GM12872 (cell line): ENCODE measurements around the gene EPHB3.

Experiments
- TF ChIP-seq, protein P1 (sequence below): IDR thresholded peaks from 3 replicates; pipeline ENCODE4 v1.5.1; 2011; ENCODE audit warnings: low read depth, mild to moderate bottlenecking, low read length, moderate library complexity; ENCODE audit not compliant: insufficient read depth

EPHB3 gene

GRCh38 chr3:184545769-184546168 is 15.8 kb upstream of the EPHB3 start:
- TF ChIP-seq, protein P1, sequence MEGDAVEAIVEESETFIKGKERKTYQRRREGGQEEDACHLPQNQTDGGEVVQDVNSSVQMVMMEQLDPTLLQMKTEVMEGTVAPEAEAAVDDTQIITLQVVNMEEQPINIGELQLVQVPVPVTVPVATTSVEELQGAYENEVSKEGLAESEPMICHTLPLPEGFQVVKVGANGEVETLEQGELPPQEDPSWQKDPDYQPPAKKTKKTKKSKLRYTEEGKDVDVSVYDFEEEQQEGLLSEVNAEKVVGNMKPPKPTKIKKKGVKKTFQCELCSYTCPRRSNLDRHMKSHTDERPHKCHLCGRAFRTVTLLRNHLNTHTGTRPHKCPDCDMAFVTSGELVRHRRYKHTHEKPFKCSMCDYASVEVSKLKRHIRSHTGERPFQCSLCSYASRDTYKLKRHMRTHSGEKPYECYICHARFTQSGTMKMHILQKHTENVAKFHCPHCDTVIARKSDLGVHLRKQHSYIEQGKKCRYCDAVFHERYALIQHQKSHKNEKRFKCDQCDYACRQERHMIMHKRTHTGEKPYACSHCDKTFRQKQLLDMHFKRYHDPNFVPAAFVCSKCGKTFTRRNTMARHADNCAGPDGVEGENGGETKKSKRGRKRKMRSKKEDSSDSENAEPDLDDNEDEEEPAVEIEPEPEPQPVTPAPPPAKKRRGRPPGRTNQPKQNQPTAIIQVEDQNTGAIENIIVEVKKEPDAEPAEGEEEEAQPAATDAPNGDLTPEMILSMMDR = no peak

GRCh38 chr3:184546252-184546651 is 15.3 kb upstream of the EPHB3 start:
- TF ChIP-seq, protein P1 = no peak

GRCh38 chr3:184549796-184550577 is 11.6 kb upstream of the EPHB3 start:
- TF ChIP-seq, protein P1 = no peak

GRCh38 chr3:184551103-184551502 is 10.5 kb upstream of the EPHB3 start:
- TF ChIP-seq, protein P1 = no peak

DNA sequence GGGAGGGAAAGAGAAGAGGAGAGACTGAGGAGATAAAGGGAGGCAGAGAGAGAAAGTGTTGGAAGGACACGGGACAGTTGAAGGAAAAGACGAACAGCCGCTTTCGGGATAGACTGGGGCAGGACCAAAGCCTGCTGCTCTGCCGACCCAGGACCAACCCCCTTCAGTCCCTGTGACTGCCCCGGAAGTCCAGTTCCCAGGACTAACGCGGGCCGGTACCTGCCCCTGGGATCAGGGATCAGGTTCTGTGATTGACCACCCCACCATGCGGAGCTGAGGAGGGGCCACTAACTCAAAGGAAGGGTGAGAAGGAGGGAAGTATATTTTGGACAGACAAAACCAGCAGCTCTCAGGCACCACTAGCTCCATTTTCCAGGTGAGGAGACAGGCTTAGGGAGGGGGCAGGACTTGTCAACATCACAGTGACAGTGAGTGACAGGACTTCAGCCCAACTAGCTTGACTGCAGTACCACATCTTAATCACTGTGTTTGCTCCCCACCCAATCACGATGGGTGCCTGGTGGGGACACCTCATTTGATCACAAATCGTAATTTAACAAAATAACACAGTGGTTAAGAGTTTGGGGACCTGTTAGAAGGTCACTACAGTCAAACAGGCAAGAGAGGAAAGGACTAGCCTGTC is 9.8 kb upstream of the EPHB3 start:
- TF ChIP-seq, protein P1 = no peak

DNA sequence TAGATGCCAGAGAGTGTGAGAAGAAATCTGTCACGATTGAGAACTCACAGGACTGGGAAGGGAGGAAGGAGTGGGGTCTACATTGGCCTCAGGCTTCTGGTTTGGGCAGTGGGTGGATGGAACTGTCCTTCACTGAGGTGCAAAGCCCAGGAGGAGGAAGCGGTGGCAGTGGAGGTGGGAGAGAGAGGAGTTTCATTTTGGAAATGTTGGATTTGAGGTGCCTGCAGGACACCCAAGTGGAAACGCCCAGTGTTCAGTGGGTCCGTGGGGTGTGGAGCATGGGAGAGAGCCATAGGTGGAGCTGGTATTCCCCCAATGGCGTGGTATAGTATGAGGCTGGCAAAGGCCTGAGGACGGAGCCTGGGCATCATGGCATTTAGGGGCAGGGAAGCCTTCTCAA is 9.3 kb upstream of the EPHB3 start:
- TF ChIP-seq, protein P1 = no peak

DNA sequence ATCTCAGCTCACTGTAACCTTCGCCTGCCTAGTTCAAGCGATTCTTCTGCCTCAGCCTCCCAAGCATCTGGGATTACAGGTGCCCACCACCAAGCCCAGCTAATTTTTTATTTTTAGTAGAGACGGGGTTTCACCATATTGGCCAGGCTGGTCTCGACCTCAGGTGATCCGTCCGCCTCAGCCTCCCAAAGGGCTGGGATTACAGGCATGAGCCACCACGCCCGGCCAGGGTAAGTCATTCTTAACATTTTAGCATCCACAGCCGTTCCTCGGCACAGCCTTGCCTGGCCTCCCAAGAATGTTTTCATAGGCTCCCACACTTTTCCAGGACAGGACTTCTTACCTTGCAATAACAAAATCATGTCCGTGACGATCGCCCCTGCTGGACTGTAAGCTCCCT is 8.7 kb upstream of the EPHB3 start:
- TF ChIP-seq, protein P1 = no peak
